K562 (cell line): ENCODE measurements around the gene LIX1L. TPM values are rescaled to one million over a fixed set of nuclear protein-coding genes. Genes with fewer than 3 reads are reported as not detected.

Experiments
- CREM ChIP-seq: IDR thresholded peaks from 2 replicates; pipeline ENCODE4 v1.6.1; 2014; ENCODE audit warnings: antibody characterized with exemption, low read depth
- CXXC5 ChIP-seq: fragments of 250-450 bp; sonication (Bioruptor Pico); IDR thresholded peaks from 2 replicates; pipeline ENCODE4 v1.8.0; 2022; ENCODE audit warnings: inconsistent platforms, mild to moderate bottlenecking, moderate library complexity
- FOXA1 ChIP-seq: fragments of 450-650 bp; IDR thresholded peaks from 2 replicates; pipeline ENCODE4 v1.6.1; 2016; ENCODE audit warnings: mild to moderate bottlenecking, borderline replicate concordance
- GABPA ChIP-seq: fragments of 200-800 bp; sonication (Bioruptor generic); conservative IDR thresholded peaks from 2 replicates; pipeline ENCODE4 v1.6.1; 2016; ENCODE audit warnings: low read depth, missing genetic modification characterization, missing compliant biosample characterization
- JUND ChIP-seq, 2 experiments: IDR thresholded peaks; 2 replicates in 1 of 2; 3 replicates in 1 of 2; pipeline ENCODE4 v1.6.1; 2011; ENCODE audit warnings: borderline replicate concordance in 2 of 2, low read depth in 2 of 2, low read length in 2 of 2, improper control_type of control experiment in 1 of 2, missing biosample characterization in 1 of 2, missing genetic modification characterization in 1 of 2, missing genetic modification reagents in 1 of 2
- MYC ChIP-seq, 2 experiments: fragments of 250-450 bp in 1 of 2; sonication (Bioruptor Pico) in 1 of 2; IDR thresholded peaks; 2 replicates each; pipeline versions ENCODE4 v1.5.1 to v1.6.1; 2012 to 2021; ENCODE audit warnings: low read depth in 2 of 2, borderline replicate concordance in 1 of 2, improper control_type of control experiment in 1 of 2, low read length in 1 of 2, mild to moderate bottlenecking in 1 of 2, moderate library complexity in 1 of 2
- SMAD2 ChIP-seq: fragments of 150-350 bp; IDR thresholded peaks from 2 replicates; pipeline ENCODE4 v1.6.1; 2014; ENCODE audit warnings: low read depth, mild to moderate bottlenecking, low read length
- SMARCA5 ChIP-seq: fragments of 450-650 bp; IDR thresholded peaks from 2 replicates; pipeline ENCODE4 v1.6.1; 2016
- ZNF124 ChIP-seq: sonication (generic); formaldehyde crosslinking; IDR thresholded peaks from 2 replicates; pipeline ENCODE4 v1.8.1; 2022; ENCODE audit warnings: missing genetic modification reagents
- ZNF696 ChIP-seq: fragments of 250-450 bp; sonication (Bioruptor Pico); conservative IDR thresholded peaks from 2 replicates; pipeline ENCODE4 v1.4.0; 2020; ENCODE audit warnings: mild to moderate bottlenecking, moderate library complexity
- ZNF830 ChIP-seq: fragments of 250-450 bp; sonication (Bioruptor Pico); IDR thresholded peaks from 2 replicates; pipeline ENCODE4 v1.5.0; 2021; ENCODE audit warnings: mild to moderate bottlenecking
- polyA plus RNA-seq, 8 experiments: library from polyadenylated mRNA; depleted of rRNA in 4 of 8; stranded (reverse) in 5 of 8; unstranded in 3 of 8; fragments of >200 nt; fragmentation: Nextera tagmentation in 2 of 8; fragmentation: Illumina TruSeq in 1 of 8; extraction: Ambion mirVana in 2 of 8; extraction: Trizol in 1 of 8; gene quantifications; 2 replicates each; pipeline versions ENCODE4 v1.2.1 to v1.2.3, GENCODE V29; 2011 to 2014; ENCODE audit warnings: inconsistent platforms in 1 of 8, missing spikeins in 1 of 8
- total RNA-seq, 7 experiments: library from RNA; depleted of rRNA in 6 of 7; stranded (reverse); fragments of >200 nt in 6 of 7; fragmentation: Illumina TruSeq in 2 of 7; extraction: Trizol in 2 of 7; gene quantifications; 2 replicates each; pipeline versions ENCODE4 v1.2.1 to v1.2.3, GENCODE V29; 2011 to 2021; ENCODE audit warnings: low replicate concordance in 1 of 7
- TF ChIP-seq, protein P1 (sequence below), 3 experiments: fragments of 200-800 bp in 1 of 3; fragments of 250-450 bp in 1 of 3; fragments of 450-650 bp in 1 of 3; sonication (Bioruptor Pico) in 1 of 3; sonication (Bioruptor generic) in 1 of 3; formaldehyde crosslinking in 1 of 3; IDR thresholded peaks; 2 replicates each; pipeline versions ENCODE4 v1.6.1 to v1.8.0; 2016 to 2022; ENCODE audit warnings: mild to moderate bottlenecking in 2 of 3, missing genetic modification characterization in 2 of 3, missing compliant biosample characterization in 1 of 3, moderate library complexity in 1 of 3
- TF ChIP-seq, protein P2 (sequence below), 2 experiments: IDR thresholded peaks; 2 replicates each; pipeline ENCODE4 v1.6.1; 2012; ENCODE audit warnings: improper control_type of control experiment in 2 of 2, low read depth in 2 of 2, low read length in 2 of 2, borderline replicate concordance in 1 of 2
- TF ChIP-seq, protein P3 (sequence below): fragments of 250-450 bp; sonication (Bioruptor Pico); IDR thresholded peaks from 2 replicates; pipeline ENCODE4 v1.8.0; 2021; ENCODE audit warnings: moderate library complexity, mild to moderate bottlenecking, inconsistent platforms
- TF ChIP-seq, protein P4 (sequence below): fragments of 250-450 bp; sonication (Bioruptor Pico); IDR thresholded peaks from 2 replicates; pipeline ENCODE4 v1.5.0; 2020; ENCODE audit warnings: mild to moderate bottlenecking, borderline replicate concordance

The LIX1L gene
- total and polyA plus RNA-seq, 9 of the 15 experiments (the other 6 are each of a cell fraction or from before 2014, with no cell fraction given) = 4.6 to 26.5 (median 12.5) TPM

DNA sequence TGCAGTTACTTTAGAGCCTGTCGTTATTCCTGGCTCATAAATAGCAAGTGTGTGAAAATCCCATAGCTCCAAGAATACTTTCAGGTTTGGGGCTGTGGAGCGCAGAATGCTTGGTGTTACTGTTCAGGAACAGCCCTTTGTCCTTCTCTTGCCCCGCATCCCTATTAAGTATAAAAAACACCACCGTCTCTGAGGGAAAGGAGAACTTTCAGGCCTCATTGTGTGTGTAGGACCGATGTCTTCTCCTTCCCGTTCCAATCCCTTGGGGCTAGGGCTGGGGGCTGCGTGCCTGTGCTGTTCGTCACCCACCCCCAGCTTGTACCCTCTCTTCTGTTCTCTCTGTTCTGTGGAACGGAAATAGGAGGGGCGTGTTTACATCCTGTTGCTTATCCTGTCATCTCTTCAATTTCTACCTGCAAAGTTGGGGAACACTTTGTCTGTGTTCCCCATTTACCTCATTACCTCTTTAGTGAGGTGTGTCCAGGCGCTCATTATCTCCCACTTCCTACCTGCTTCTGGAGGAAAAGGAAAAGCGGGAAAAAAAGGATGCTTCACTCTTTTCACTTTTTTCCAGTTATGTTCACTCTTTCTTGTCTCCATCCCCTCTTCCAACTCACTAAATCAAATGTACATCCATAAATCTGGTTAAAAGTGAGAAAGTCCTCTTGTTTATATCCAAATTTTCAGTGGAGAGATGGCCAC lies 39.4 kb upstream of the LIX1L start (continued):
- TF ChIP-seq CREM = 0 out of 2 replicates have a peak, but pooled peaks have one; percentile 35
- TF ChIP-seq, protein P1, sequence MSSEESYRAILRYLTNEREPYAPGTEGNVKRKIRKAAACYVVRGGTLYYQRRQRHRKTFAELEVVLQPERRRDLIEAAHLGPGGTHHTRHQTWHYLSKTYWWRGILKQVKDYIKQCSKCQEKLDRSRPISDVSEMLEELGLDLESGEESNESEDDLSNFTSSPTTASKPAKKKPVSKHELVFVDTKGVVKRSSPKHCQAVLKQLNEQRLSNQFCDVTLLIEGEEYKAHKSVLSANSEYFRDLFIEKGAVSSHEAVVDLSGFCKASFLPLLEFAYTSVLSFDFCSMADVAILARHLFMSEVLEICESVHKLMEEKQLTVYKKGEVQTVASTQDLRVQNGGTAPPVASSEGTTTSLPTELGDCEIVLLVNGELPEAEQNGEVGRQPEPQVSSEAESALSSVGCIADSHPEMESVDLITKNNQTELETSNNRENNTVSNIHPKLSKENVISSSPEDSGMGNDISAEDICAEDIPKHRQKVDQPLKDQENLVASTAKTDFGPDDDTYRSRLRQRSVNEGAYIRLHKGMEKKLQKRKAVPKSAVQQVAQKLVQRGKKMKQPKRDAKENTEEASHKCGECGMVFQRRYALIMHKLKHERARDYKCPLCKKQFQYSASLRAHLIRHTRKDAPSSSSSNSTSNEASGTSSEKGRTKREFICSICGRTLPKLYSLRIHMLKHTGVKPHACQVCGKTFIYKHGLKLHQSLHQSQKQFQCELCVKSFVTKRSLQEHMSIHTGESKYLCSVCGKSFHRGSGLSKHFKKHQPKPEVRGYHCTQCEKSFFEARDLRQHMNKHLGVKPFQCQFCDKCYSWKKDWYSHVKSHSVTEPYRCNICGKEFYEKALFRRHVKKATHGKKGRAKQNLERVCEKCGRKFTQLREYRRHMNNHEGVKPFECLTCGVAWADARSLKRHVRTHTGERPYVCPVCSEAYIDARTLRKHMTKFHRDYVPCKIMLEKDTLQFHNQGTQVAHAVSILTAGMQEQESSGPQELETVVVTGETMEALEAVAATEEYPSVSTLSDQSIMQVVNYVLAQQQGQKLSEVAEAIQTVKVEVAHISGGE (CRISPR knock-in tag; IDR thresholded peaks at IDR 0.05) = peak in 1 of 3 experiments; percentile 43; a peak in 1 of 6 replicates
- TF ChIP-seq SMARCA5 = 0 out of 2 replicates have a peak, but pooled peaks have one; percentile 47
- no peak for TF ChIP-seq ZNF124 (CRISPR knock-in tag)
- TF ChIP-seq, protein P2, sequence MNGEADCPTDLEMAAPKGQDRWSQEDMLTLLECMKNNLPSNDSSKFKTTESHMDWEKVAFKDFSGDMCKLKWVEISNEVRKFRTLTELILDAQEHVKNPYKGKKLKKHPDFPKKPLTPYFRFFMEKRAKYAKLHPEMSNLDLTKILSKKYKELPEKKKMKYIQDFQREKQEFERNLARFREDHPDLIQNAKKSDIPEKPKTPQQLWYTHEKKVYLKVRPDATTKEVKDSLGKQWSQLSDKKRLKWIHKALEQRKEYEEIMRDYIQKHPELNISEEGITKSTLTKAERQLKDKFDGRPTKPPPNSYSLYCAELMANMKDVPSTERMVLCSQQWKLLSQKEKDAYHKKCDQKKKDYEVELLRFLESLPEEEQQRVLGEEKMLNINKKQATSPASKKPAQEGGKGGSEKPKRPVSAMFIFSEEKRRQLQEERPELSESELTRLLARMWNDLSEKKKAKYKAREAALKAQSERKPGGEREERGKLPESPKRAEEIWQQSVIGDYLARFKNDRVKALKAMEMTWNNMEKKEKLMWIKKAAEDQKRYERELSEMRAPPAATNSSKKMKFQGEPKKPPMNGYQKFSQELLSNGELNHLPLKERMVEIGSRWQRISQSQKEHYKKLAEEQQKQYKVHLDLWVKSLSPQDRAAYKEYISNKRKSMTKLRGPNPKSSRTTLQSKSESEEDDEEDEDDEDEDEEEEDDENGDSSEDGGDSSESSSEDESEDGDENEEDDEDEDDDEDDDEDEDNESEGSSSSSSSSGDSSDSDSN (IDR thresholded peaks at IDR 0.05; ENCODE audit: borderline replicate concordance in 1 of 2, low read depth in 2 of 2, low read length in 2 of 2) = 0 out of 4 replicates have a peak, but pooled peaks of 1 of the 2 experiments have one; percentile 35
- no peak; the same call in 1 of the 2 replicates for TF ChIP-seq MYC (IDR thresholded peaks at IDR 0.05; ENCODE audit: low read depth, low read length)
- TF ChIP-seq MYC (CRISPR knock-in tag; IDR thresholded peaks at IDR 0.05; ENCODE audit: borderline replicate concordance, low read depth) = no peak
- TF ChIP-seq ZNF830 (CRISPR knock-in tag) = 0 out of 2 replicates have a peak, but pooled peaks have one; percentile 43
- no peak for TF ChIP-seq SMAD2
- no peak for TF ChIP-seq FOXA1
- TF ChIP-seq, protein P3, sequence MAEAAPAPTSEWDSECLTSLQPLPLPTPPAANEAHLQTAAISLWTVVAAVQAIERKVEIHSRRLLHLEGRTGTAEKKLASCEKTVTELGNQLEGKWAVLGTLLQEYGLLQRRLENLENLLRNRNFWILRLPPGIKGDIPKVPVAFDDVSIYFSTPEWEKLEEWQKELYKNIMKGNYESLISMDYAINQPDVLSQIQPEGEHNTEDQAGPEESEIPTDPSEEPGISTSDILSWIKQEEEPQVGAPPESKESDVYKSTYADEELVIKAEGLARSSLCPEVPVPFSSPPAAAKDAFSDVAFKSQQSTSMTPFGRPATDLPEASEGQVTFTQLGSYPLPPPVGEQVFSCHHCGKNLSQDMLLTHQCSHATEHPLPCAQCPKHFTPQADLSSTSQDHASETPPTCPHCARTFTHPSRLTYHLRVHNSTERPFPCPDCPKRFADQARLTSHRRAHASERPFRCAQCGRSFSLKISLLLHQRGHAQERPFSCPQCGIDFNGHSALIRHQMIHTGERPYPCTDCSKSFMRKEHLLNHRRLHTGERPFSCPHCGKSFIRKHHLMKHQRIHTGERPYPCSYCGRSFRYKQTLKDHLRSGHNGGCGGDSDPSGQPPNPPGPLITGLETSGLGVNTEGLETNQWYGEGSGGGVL (CRISPR knock-in tag) = no peak
- peak; percentile 73 for TF ChIP-seq GABPA (tag)
- TF ChIP-seq JUND (IDR thresholded peaks at IDR 0.05; ENCODE audit: borderline replicate concordance, low read depth, low read length) = no peak
- TF ChIP-seq JUND (tag; IDR thresholded peaks at IDR 0.05; ENCODE audit: borderline replicate concordance, low read depth, low read length) = 0 out of 3 replicates have a peak, but pooled peaks have one; percentile 6
- no peak for TF ChIP-seq ZNF696
- TF ChIP-seq, protein P4, sequence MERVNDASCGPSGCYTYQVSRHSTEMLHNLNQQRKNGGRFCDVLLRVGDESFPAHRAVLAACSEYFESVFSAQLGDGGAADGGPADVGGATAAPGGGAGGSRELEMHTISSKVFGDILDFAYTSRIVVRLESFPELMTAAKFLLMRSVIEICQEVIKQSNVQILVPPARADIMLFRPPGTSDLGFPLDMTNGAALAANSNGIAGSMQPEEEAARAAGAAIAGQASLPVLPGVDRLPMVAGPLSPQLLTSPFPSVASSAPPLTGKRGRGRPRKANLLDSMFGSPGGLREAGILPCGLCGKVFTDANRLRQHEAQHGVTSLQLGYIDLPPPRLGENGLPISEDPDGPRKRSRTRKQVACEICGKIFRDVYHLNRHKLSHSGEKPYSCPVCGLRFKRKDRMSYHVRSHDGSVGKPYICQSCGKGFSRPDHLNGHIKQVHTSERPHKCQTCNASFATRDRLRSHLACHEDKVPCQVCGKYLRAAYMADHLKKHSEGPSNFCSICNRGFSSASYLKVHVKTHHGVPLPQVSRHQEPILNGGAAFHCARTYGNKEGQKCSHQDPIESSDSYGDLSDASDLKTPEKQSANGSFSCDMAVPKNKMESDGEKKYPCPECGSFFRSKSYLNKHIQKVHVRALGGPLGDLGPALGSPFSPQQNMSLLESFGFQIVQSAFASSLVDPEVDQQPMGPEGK (CRISPR knock-in tag) = 0 out of 2 replicates have a peak, but pooled peaks have one; percentile 65
- no peak for TF ChIP-seq CXXC5 (CRISPR knock-in tag)
